Transverse colon (tissue), 3 donors: Measurements from ENCODE around the gene ELN.

Experiments
- POLR2A ChIP-seq: fragments of 450-650 bp; IDR thresholded peaks from one replicate; pipeline ENCODE4 v1.6.1; 2016; ENCODE audit warnings: antibody characterized with exemption, mild to moderate bottlenecking, moderate library complexity
- TF ChIP-seq, protein P1 (sequence below), 5 experiments: fragments of 200-600 bp in 3 of 5; fragments of 450-650 bp in 2 of 5; sonication (generic) in 3 of 5; IDR thresholded peaks; 1 replicate in 2 of 5; 2 replicates in 3 of 5; pipeline ENCODE4 v1.5.1; 2016 to 2017; ENCODE audit warnings: antibody characterized with exemption in 5 of 5, inconsistent platforms in 3 of 5, mild to moderate bottlenecking in 2 of 5, moderate library complexity in 1 of 5

DNA sequence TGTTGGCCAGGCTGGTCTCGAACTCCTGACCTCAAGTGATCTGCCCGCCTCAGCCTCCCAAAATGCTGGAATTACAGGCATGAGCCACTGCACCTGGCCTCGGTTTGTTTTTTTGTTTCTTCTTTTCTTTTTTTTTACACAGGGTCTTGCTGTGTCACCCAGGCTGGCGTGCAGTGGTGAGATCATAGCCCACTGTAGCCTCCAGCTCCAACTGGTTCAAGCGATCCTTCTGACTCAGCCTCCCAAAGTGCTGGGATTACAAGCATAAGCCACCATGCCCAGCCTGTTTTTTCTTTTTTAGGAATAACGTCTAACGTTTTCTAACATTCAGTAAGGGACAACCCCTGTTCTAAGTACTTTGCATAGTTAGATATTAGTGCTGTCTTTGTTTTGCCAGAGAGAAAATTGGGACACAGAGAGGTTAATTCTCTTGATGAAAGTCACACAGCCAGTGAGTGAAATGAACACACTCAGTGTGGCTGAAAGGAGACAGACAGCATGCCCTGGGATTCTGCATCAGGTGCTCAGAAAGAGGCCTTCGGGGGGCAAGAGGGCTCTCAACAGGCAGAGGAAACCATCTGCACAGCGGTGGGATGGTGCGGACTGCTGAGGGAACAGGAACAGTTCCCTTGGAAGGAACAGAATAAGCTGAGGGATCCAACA is 59.9 kb downstream of the ELN start:
- TF ChIP-seq POLR2A = no peak
- TF ChIP-seq, protein P1, sequence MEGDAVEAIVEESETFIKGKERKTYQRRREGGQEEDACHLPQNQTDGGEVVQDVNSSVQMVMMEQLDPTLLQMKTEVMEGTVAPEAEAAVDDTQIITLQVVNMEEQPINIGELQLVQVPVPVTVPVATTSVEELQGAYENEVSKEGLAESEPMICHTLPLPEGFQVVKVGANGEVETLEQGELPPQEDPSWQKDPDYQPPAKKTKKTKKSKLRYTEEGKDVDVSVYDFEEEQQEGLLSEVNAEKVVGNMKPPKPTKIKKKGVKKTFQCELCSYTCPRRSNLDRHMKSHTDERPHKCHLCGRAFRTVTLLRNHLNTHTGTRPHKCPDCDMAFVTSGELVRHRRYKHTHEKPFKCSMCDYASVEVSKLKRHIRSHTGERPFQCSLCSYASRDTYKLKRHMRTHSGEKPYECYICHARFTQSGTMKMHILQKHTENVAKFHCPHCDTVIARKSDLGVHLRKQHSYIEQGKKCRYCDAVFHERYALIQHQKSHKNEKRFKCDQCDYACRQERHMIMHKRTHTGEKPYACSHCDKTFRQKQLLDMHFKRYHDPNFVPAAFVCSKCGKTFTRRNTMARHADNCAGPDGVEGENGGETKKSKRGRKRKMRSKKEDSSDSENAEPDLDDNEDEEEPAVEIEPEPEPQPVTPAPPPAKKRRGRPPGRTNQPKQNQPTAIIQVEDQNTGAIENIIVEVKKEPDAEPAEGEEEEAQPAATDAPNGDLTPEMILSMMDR (IDR thresholded peaks at IDR 0.05) = no peak
